Cardiac muscle cell (in vitro differentiated cells and primary cell): Measurements from ENCODE around the gene ARHGAP26. TPM values are rescaled to one million over a fixed set of nuclear protein-coding genes. Genes with fewer than 3 reads are reported as not detected.
A peak's percentile ranks its signal among the peaks of the same experiment; 100 is the strongest.

Experiments used
- DNase-seq, 2 donors: peaks; one replicate each; pipeline versions ENCODE4 v3.0.0 to v3.0.0-alpha.2; 2010 to 2017; ENCODE audit warnings: low read depth in 1 of 2, low spot score in 1 of 2
- H3K27ac ChIP-seq: fragments of 200-600 bp; sonication (generic); 2 replicates; pipeline ENCODE4 v1.5.1; 2016
- H3K27me3 ChIP-seq: fragments of 200-600 bp; sonication (generic); 2 replicates; pipeline ENCODE4 v1.6.0; 2016; ENCODE audit warnings: control low read depth
- H3K36me3 ChIP-seq: fragments of 200-600 bp; sonication (generic); 2 replicates; pipeline ENCODE4 v1.5.1; 2016; ENCODE audit warnings: control low read depth
- H3K4me1 ChIP-seq: fragments of 200-600 bp; sonication (generic); 2 replicates; pipeline ENCODE4 v1.8.1; 2017; ENCODE audit warnings: low read depth, mild to moderate bottlenecking, mixed run types
- H3K4me3 ChIP-seq: fragments of 200-600 bp; sonication (generic); 2 replicates; pipeline ENCODE4 v1.5.1; 2016; ENCODE audit warnings: mild to moderate bottlenecking
- H3K9me3 ChIP-seq: fragments of 200-600 bp; sonication (generic); 2 replicates; pipeline ENCODE4 v1.5.1; 2017; ENCODE audit warnings: low read depth, mild to moderate bottlenecking, control low read depth
- polyA plus RNA-seq: library from polyadenylated mRNA; unstranded; fragments of >200 nt; fragmentation: Nextera tagmentation; extraction: Ambion mirVana; gene quantifications from 2 replicates; pipeline ENCODE4 v1.2.1, GENCODE V29; 2016
- total RNA-seq: library from RNA; depleted of rRNA; stranded (reverse); fragments of >200 nt; gene quantifications from 2 replicates; pipeline ENCODE4 v1.2.3, GENCODE V29; 2016
- TF ChIP-seq, protein P1 (sequence below): IDR thresholded peaks from 2 replicates; pipeline ENCODE4 v1.5.1; 2012; ENCODE audit warnings: low read depth, mild to moderate bottlenecking, low read length

ARHGAP26 gene
- total and polyA plus RNA-seq, 2 experiments from 2014 or later, result 12.7 to 16.2 TPM

DNA sequence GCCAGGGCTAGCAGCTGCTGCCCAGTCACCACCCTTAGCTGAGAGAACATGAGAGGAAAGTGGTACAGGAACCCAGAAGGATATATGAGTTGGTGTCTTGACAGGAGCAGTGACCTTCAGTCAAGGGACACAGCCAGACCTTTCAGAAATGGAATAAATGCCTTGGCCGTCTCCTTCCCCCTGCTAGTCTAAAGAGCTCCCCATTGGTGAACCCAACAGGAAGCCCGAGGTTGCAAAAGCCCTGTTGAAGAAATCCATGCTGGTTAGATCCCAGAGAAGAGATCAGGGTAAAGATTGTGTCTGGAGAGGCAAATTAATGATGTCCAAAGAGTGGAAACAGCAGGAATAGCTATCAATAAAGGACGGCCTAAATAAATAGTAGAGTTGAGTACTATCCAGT lies 388.9 kb downstream of the ARHGAP26 start:
- H3K27me3 ChIP-seq, result no peaks in the 10 kb centered on the region

DNA sequence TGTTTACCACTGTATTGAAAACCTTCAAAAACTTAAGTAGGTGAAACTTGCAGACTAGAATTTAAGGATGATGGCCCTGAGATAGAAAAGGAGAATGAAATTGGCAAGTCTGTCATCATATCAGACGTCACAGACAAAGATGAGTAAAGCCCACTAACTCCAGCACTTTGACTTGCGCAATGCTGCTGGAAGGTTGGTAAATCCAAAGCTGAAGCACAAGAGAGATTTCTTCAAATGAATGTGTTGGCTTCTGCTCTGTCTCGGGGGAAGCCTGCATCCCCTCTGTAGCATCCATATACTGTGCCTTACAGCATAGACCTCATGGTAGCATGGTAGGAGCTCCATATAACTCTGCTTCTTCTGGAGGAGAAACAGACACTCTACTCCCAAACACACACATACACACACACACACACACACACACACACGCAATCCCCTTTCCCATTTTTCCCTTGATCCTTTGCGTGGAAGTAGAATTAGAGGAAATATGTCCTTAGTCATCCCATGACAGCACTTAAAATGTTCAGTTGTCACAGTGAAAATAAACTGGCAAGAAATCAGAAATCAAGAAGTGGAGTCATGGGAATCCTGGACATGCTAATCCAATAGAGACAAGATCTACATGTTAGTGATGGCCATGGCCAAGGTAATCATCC lies 391.8 kb downstream of the ARHGAP26 start:
- Histone ChIP-seq H3K9me3 (no peaks in the 10 kb centered on the region), H3K27ac (no peak overlapping the region), H3K36me3 (no peaks in the 10 kb centered on the region), H3K4me3 (no peak overlapping the region), H3K4me1 (no peaks in the 10 kb centered on the region), H3K27me3 (no peaks in the 10 kb centered on the region)
- peak in 1 of 2 donors; percentile 88 for DNase-seq
- TF ChIP-seq, protein P1, sequence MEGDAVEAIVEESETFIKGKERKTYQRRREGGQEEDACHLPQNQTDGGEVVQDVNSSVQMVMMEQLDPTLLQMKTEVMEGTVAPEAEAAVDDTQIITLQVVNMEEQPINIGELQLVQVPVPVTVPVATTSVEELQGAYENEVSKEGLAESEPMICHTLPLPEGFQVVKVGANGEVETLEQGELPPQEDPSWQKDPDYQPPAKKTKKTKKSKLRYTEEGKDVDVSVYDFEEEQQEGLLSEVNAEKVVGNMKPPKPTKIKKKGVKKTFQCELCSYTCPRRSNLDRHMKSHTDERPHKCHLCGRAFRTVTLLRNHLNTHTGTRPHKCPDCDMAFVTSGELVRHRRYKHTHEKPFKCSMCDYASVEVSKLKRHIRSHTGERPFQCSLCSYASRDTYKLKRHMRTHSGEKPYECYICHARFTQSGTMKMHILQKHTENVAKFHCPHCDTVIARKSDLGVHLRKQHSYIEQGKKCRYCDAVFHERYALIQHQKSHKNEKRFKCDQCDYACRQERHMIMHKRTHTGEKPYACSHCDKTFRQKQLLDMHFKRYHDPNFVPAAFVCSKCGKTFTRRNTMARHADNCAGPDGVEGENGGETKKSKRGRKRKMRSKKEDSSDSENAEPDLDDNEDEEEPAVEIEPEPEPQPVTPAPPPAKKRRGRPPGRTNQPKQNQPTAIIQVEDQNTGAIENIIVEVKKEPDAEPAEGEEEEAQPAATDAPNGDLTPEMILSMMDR, result no peak

More for the DNA sequence above, 388.9 kb downstream of the ARHGAP26 start:
- Histone ChIP-seq H3K9me3 (no peaks in the 10 kb centered on the region), H3K4me3 (no peak overlapping the region), H3K4me1 (no peaks in the 10 kb centered on the region), H3K36me3 (no peaks in the 10 kb centered on the region), H3K27ac (no peak overlapping the region)
- TF ChIP-seq, protein P1, result no peak
- no peak for DNase-seq

DNA sequence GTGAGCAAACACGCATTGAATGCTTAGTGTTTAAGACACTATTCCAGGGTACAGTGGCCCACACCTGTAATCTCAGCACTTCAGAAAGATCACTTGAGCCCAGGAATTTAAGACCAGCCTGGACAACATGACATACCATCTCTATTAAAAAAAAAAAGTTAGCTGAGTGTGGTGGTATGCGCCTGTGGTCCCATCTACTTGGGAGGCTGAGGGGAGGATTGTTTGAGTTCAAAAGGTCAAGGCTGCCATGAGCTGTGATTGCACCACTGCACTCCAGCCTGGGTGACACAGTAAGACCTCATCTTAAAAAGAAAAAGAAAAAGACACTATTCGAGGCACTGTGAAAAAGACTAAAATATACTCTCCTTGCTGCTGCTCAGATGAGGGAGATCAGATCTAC lies 392.6 kb downstream of the ARHGAP26 start:
- no peak for DNase-seq

DNA sequence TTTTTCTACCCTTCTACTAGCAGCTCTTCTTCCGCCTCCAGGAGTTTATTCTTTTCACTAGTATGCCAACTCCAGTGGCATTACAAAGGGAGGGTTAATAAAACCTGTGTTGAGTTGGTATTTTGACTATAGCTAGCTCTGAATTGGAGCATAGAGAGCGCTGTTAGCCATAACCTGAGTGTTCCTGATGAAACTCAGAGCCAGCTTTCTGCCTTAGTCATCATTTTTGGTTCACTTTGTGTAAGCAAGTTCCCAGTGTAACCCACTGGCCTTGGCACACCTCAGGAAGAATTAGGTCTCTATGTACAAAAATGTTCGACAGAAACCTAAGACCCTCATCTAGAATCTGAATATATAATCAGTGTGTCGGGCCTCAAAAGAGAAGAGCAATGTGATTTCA lies 394.4 kb downstream of the ARHGAP26 start:
- Histone ChIP-seq H3K4me3 (no peak overlapping the region), H3K4me1 (peaks cover 6% of the 10 kb centered on the region), H3K27ac (no peak overlapping the region), H3K27me3 (no peaks in the 10 kb centered on the region), H3K9me3 (no peaks in the 10 kb centered on the region), H3K36me3 (no peaks in the 10 kb centered on the region)
- TF ChIP-seq, protein P1, result no peak
- DNase-seq, result no peak

More for the DNA sequence above, 392.6 kb downstream of the ARHGAP26 start:
- H3K27ac ChIP-seq, result no peak overlapping the region
- H3K4me3 ChIP-seq, result no peak overlapping the region
- H3K9me3 ChIP-seq, result no peaks in the 10 kb centered on the region
- no peaks in the 10 kb centered on the region for H3K4me1 ChIP-seq
- no peaks in the 10 kb centered on the region for H3K27me3 ChIP-seq
- no peaks in the 10 kb centered on the region for H3K36me3 ChIP-seq
- TF ChIP-seq, protein P1, result no peak

DNA sequence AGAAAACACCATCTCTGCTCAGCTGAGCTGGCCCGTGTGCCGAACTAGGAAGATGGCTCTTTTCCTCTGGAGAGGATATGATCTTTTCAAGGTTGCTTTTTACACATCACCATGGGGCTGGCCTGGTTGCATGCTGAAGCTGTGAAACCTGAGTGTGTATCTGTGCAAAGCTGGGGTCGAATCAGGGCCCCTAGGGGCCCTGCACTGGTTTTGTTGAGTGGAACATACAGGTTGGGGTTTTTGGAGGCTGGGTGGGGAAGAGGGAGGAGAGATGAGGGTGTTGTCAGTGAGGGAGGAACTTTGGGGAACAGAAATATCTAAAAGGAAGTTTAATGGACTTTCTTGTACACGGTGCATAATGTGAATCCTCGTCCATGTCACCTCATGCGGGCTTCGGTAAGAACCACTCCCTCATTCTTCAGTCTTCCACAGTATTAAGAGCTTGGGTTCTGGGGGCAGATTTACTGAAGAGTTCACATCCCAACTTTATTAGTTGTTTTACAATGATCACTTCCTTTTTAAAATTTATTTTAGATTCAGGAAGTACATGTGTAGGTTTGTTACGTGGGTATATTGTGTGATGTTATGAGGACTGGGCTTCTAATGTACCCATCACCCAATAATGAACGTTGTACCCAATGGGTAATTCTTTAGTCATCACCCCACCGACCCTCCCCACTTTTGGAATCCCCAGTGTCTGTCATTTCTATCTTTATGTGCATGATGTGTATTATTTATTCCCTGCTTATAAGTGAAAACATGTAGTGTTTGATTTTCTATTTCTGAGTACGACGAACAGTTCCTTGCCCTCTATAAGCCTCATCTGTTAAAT lies 395.1 kb downstream of the ARHGAP26 start:
- DNase-seq, result no peak
- H3K4me3 ChIP-seq, result no peak overlapping the region
- H3K27ac ChIP-seq, result no peak overlapping the region
- H3K4me1 ChIP-seq, result peaks cover 6% of the 10 kb centered on the region
- no peaks in the 10 kb centered on the region for H3K36me3 ChIP-seq
- TF ChIP-seq, protein P1, result no peak
- H3K9me3 ChIP-seq, result no peaks in the 10 kb centered on the region
- no peaks in the 10 kb centered on the region for H3K27me3 ChIP-seq
